ENCODE data around the gene RPL35.
A peak's percentile ranks its signal among the peaks of the same experiment; 100 is the strongest.

Gene RPL35

GRCh38 chr9:124854822-124855221, 6.9 kb downstream of the RPL35 start:
- Histone ChIP-seq H3K4me1 (ENCODE audit: control insufficient read depth in 1 of 2, insufficient read depth in 1 of 2, low read depth in 1 of 2, low read length in 1 of 2) (peaks cover 10% of the 10 kb centered on the region in 2 experiments), H3K27ac (no peak overlapping the region)
- no peak for TF ChIP-seq CTCF (IDR thresholded peaks at IDR 0.05)

GRCh38 chr9:124854161-124854560, 7.6 kb downstream of the RPL35 start:
- TF ChIP-seq CTCF (IDR thresholded peaks at IDR 0.05): no peak
- peaks cover 15% of the 10 kb centered on the region for H3K27me3 ChIP-seq
- peaks cover 28% of the 10 kb centered on the region for H3K36me3 ChIP-seq
- no peak overlapping the region for H3K27ac ChIP-seq
- no peak overlapping the region for H3K4me3 ChIP-seq (ENCODE audit: low read depth in 1 of 2, low read length in 1 of 2)
- peaks cover 10% of the 10 kb centered on the region in 2 experiments for H3K4me1 ChIP-seq (ENCODE audit: control insufficient read depth in 1 of 2, insufficient read depth in 1 of 2, low read depth in 1 of 2, low read length in 1 of 2)
- H3K9me3 ChIP-seq: no peaks in the 10 kb centered on the region

More at GRCh38 chr9:124854822-124855221, 6.9 kb downstream of the RPL35 start:
- H3K27me3 ChIP-seq: peaks cover 15% of the 10 kb centered on the region
- no peak overlapping the region for H3K4me3 ChIP-seq (ENCODE audit: low read depth in 1 of 2, low read length in 1 of 2)
- H3K36me3 ChIP-seq: peaks cover 34% of the 10 kb centered on the region
- no peaks in the 10 kb centered on the region for H3K9me3 ChIP-seq

- H3K4me1 ChIP-seq (ENCODE audit: control insufficient read depth in 1 of 2, insufficient read depth in 1 of 2, low read depth in 1 of 2, low read length in 1 of 2): peaks cover 10% of the 10 kb centered on the region in 2 experiments
- H3K27ac ChIP-seq: no peak overlapping the region
- TF ChIP-seq CTCF (IDR thresholded peaks at IDR 0.05): no peak
Measured at GRCh38 chr9:124853605-124854143, 8.1 kb downstream of the RPL35 start.

GRCh38 chr9:124852829-124853531, 8.8 kb downstream of the RPL35 start, which contains the start of gene WDR38:
Gene WDR38 (plus strand): TSS chr9:124853460. CDS start chr9:124853532, 72 bp downstream.
- Histone ChIP-seq H3K27ac (no peak within 1 kb of the TSS), H3K4me3 (ENCODE audit: low read depth in 1 of 2, low read length in 1 of 2) (peak within 1 kb of the TSS; percentile 56 to 74), H3K4me1 (ENCODE audit: control insufficient read depth in 1 of 2, insufficient read depth in 1 of 2, low read depth in 1 of 2, low read length in 1 of 2) (peaks cover 10% of the 10 kb centered on the region in 2 experiments), H3K27me3 (peaks cover 15% of the 10 kb centered on the region), H3K9me3 (no peaks in the 10 kb centered on the region), H3K36me3 (peaks cover 16% of the 10 kb centered on the region)
- TF ChIP-seq CTCF (IDR thresholded peaks at IDR 0.05): peak; percentile 94

More at GRCh38 chr9:124853605-124854143, 8.1 kb downstream of the RPL35 start:
- Histone ChIP-seq H3K27me3 (peaks cover 15% of the 10 kb centered on the region), H3K36me3 (peaks cover 23% of the 10 kb centered on the region), H3K9me3 (no peaks in the 10 kb centered on the region), H3K4me3 (ENCODE audit: low read depth in 1 of 2, low read length in 1 of 2) (peak overlapping the region; percentile 56 to 74)

- peak overlapping the region in 1 of 2 experiments; percentile 56 for H3K4me3 ChIP-seq (ENCODE audit: low read depth in 1 of 2, low read length in 1 of 2)
- peaks cover 15% of the 10 kb centered on the region for H3K27me3 ChIP-seq
- no peaks in the 10 kb centered on the region for H3K9me3 ChIP-seq
- H3K36me3 ChIP-seq: peaks cover 9% of the 10 kb centered on the region
- peaks cover 10% of the 10 kb centered on the region in 2 experiments for H3K4me1 ChIP-seq (ENCODE audit: control insufficient read depth in 1 of 2, insufficient read depth in 1 of 2, low read depth in 1 of 2, low read length in 1 of 2)
- no peak overlapping the region for H3K27ac ChIP-seq
- TF ChIP-seq CTCF (IDR thresholded peaks at IDR 0.05): no peak
Measured at GRCh38 chr9:124852121-124852828, 9.5 kb downstream of the RPL35 start.

Measured in neutrophil (primary cell).